ENCODE results near the gene SLC5A2. TPM values are rescaled to one million over a fixed set of nuclear protein-coding genes. Genes with fewer than 3 reads are reported as not detected.
A peak's percentile ranks its signal among the peaks of the same experiment; 100 is the strongest.

SLC5A2 gene
- total RNA-seq, 1 experiment from 2014 or later, result 0.13 TPM

- Histone ChIP-seq H3K27ac (peak overlapping the region; percentile 75), H3K4me1 (replicated peaks; ENCODE audit: insufficient read depth) (peaks cover 60% of the 10 kb centered on the region), H4K20me1 (ENCODE audit: insufficient read depth) (peaks cover 20% of the 10 kb centered on the region), H3K9me3 (ENCODE audit: insufficient read depth, low read depth) (no peaks in the 10 kb centered on the region), H2AFZ (no peak overlapping the region), H3K4me2 (peak overlapping the region; percentile 60), H3K36me3 (ENCODE audit: low read depth) (no peaks in the 10 kb centered on the region), H3K79me2 (ENCODE audit: low read depth) (peaks cover 37% of the 10 kb centered on the region), H3K4me3 (no peak overlapping the region; the same call in 1 of the 2 replicates), H3F3A (ENCODE audit: insufficient read depth, low read depth) (peaks cover 38% of the 10 kb centered on the region), H3K9me2 (ENCODE audit: insufficient read depth) (no peaks in the 10 kb centered on the region), H3K27me3 (ENCODE audit: insufficient read depth, low read depth) (no peaks in the 10 kb centered on the region)
- CTCF ChIA-PET, result interaction anchor here (0.6 to 1.9 kb wide), 5 partner anchors 10 to 252 kb away, joined by 3 to 16 read pairs (median 7); partner anchors contain the start of gene ZNF843
- DNase-seq, result peak; percentile 56 to 78
- intact Hi-C loops (cut with micrococcal nuclease; ENCODE audit: unreplicated experiment), result loop anchor here (2.0 to 10.0 kb wide), 4 partner anchors 66 to 799 kb away; partner anchors contain the start of genes FBRS, PRR14 and SETD1A
- TSS peak; percentile 52 for BruUV-seq (replicated peaks)
- POLR2A ChIA-PET (ENCODE audit: unreplicated experiment), result interaction anchor here (0.6 to 1.2 kb wide), 9 partner anchors 8 to 944 kb away, joined by 3 to 50 read pairs (median 6); partner anchors contain the start of gene RUSF1
- no peak for TF ChIP-seq CTCF (conservative IDR thresholded peaks at IDR 0.05)
- TF ChIP-seq EZH2 (IDR thresholded peaks at IDR 0.05; ENCODE audit: low read depth), result no peak
Measured at GRCh38 chr16:31453255-31454204, 29.4 kb upstream of the SLC5A2 start.

GRCh38 chr16:31455601-31456314, 27.2 kb upstream of the SLC5A2 start:
- ChIA-PET POLR2A (ENCODE audit: unreplicated experiment) (interaction anchor here (0.5 to 0.6 kb wide), 2 partner anchors 15 to 314 kb away, joined by 5 to 9 read pairs; no protein-coding TSS in a partner anchor), CTCF (interaction anchor here (0.5 to 1.6 kb wide), 4 partner anchors 16 to 532 kb away, joined by 3 to 5 read pairs (median 4); partner anchors contain the start of genes FBXL19 and TGFB1I1)
- Histone ChIP-seq H4K20me1 (ENCODE audit: insufficient read depth) (peaks cover 20% of the 10 kb centered on the region), H3K4me2 (peak overlapping the region; percentile 19), H3K36me3 (ENCODE audit: low read depth) (no peaks in the 10 kb centered on the region), H3K27ac (no peak overlapping the region), H3K4me1 (replicated peaks; ENCODE audit: insufficient read depth) (peaks cover 67% of the 10 kb centered on the region), H3F3A (ENCODE audit: insufficient read depth, low read depth) (peaks cover 52% of the 10 kb centered on the region), H3K9me3 (ENCODE audit: insufficient read depth, low read depth) (no peaks in the 10 kb centered on the region), H3K4me3 (no peak overlapping the region), H3K27me3 (ENCODE audit: insufficient read depth, low read depth) (no peaks in the 10 kb centered on the region), H3K79me2 (ENCODE audit: low read depth) (peaks cover 46% of the 10 kb centered on the region), H2AFZ (no peak overlapping the region), H3K9me2 (ENCODE audit: insufficient read depth) (no peaks in the 10 kb centered on the region)
- no peak for TF ChIP-seq EZH2 (IDR thresholded peaks at IDR 0.05; ENCODE audit: low read depth)
- TF ChIP-seq CTCF (conservative IDR thresholded peaks at IDR 0.05), result peak; percentile 50
- intact Hi-C loops (cut with micrococcal nuclease; ENCODE audit: unreplicated experiment), result loop anchor here (5.0 to 10.0 kb wide), 4 partner anchors 242 to 801 kb away; partner anchors contain the start of genes FBRS, PRR14 and SETD1A
- DNase-seq, result no peak
- no TSS peak for BruUV-seq (replicated peaks)

GRCh38 chr16:31456988-31457360, 25.9 kb upstream of the SLC5A2 start:
- Histone ChIP-seq H3K4me3 (peak overlapping the region; percentile 80; the same call in 1 of the 2 replicates), H4K20me1 (ENCODE audit: insufficient read depth) (peaks cover 20% of the 10 kb centered on the region), H3K9me3 (ENCODE audit: insufficient read depth, low read depth) (no peaks in the 10 kb centered on the region), H3K27ac (no peak overlapping the region), H3K4me2 (peak overlapping the region; percentile 86), H3F3A (ENCODE audit: insufficient read depth, low read depth) (peaks cover 53% of the 10 kb centered on the region), H3K27me3 (ENCODE audit: insufficient read depth, low read depth) (no peaks in the 10 kb centered on the region), H3K79me2 (ENCODE audit: low read depth) (peaks cover 54% of the 10 kb centered on the region), H3K9me2 (ENCODE audit: insufficient read depth) (no peaks in the 10 kb centered on the region), H3K36me3 (ENCODE audit: low read depth) (no peaks in the 10 kb centered on the region), H3K4me1 (replicated peaks; ENCODE audit: insufficient read depth) (peaks cover 62% of the 10 kb centered on the region), H2AFZ (no peak overlapping the region)
- ChIA-PET POLR2A (ENCODE audit: unreplicated experiment) (interaction anchor here (0.6 kb wide), 3 partner anchors 256 to 383 kb away, joined by 3 to 4 read pairs (median 3); partner anchors contain the start of gene ZNF668), CTCF (interaction anchor here (0.5 to 1.6 kb wide), 2 partner anchors 339 to 479 kb away, joined by 6 to 8 read pairs; partner anchors contain the start of gene KAT8)
- TF ChIP-seq EZH2 (IDR thresholded peaks at IDR 0.05; ENCODE audit: low read depth) (no peak), CTCF (conservative IDR thresholded peaks at IDR 0.05) (no peak)
- no TSS peak for BruUV-seq (replicated peaks)
- no peak for DNase-seq
- intact Hi-C loops (cut with micrococcal nuclease; ENCODE audit: unreplicated experiment), result loop anchor here (5.0 to 10.0 kb wide), 4 partner anchors 240 to 802 kb away; partner anchors contain the start of genes FBRS, PRR14 and SETD1A

Measured in PC-9 (cell line).